NCI-H345 (cell line): ENCODE measurements around the gene PGLYRP1.
A peak's percentile ranks its signal among the peaks of the same experiment; 100 is the strongest.

ENCODE experiments used
- DNase-seq: peaks from one replicate; lab custom pipeline; 2025; lab: John Stamatoyannopoulos, UW

PGLYRP1 gene

GRCh38 chr19:46022431-46023310 lies at the start of gene PGLYRP1:
Gene PGLYRP1 (minus strand): TSS chr19:46023053. CDS start chr19:46023021, 32 bp downstream.
- no peak for DNase-seq

- no peak for DNase-seq
These were observed 47.0 kb upstream of the PGLYRP1 start for GRCh38 chr19:46069806-46070341.

GRCh38 chr19:46068345-46069258 lies 45.7 kb upstream of the PGLYRP1 start:
- no peak for DNase-seq

- no peak for DNase-seq
These were observed 44.8 kb upstream of the PGLYRP1 start for GRCh38 chr19:46067691-46068090.

GRCh38 chr19:46066471-46066870 lies 43.6 kb upstream of the PGLYRP1 start:
- no peak for DNase-seq

- no peak for DNase-seq
These were observed 42.7 kb upstream of the PGLYRP1 start for GRCh38 chr19:46065486-46066071.

- DNase-seq = no peak
These were observed 40.3 kb upstream of the PGLYRP1 start for GRCh38 chr19:46063201-46063600.

GRCh38 chr19:46060012-46060411 lies 37.2 kb upstream of the PGLYRP1 start:
- DNase-seq = no peak

- no peak for DNase-seq
These were observed 35.9 kb upstream of the PGLYRP1 start for GRCh38 chr19:46058778-46059177.

- DNase-seq = peak; percentile 45
These were observed 33.7 kb upstream of the PGLYRP1 start for GRCh38 chr19:46056536-46056935.

GRCh38 chr19:46052896-46053295 lies 30.0 kb upstream of the PGLYRP1 start:
- no peak for DNase-seq

- DNase-seq = peak; percentile 66
These were observed 26.7 kb upstream of the PGLYRP1 start for GRCh38 chr19:46049597-46049996.

- DNase-seq = no peak
These were observed 20.7 kb upstream of the PGLYRP1 start for GRCh38 chr19:46043519-46043918.

GRCh38 chr19:46042252-46042883 lies 19.5 kb upstream of the PGLYRP1 start:
- DNase-seq = no peak

- DNase-seq = peak; percentile 42
These were observed 18.2 kb upstream of the PGLYRP1 start, which contains the start of gene IGFL4 for GRCh38 chr19:46040952-46041500. Gene IGFL4 (minus strand): TSS chr19:46041002. CDS start chr19:46040962, 40 bp downstream.

- no peak for DNase-seq
These were observed 17.3 kb upstream of the PGLYRP1 start for GRCh38 chr19:46040125-46040524.

GRCh38 chr19:46036744-46037128 lies 13.9 kb upstream of the PGLYRP1 start:
- DNase-seq = no peak

- no peak for DNase-seq
These were observed 13.3 kb upstream of the PGLYRP1 start for GRCh38 chr19:46035986-46036743.

- no peak for DNase-seq
These were observed 12.7 kb upstream of the PGLYRP1 start for GRCh38 chr19:46035546-46035945.

- DNase-seq = no peak
These were observed 10.5 kb upstream of the PGLYRP1 start for GRCh38 chr19:46033401-46033800.
